Measurements from ENCODE around the gene NEU2.

The NEU2 gene

DNA sequence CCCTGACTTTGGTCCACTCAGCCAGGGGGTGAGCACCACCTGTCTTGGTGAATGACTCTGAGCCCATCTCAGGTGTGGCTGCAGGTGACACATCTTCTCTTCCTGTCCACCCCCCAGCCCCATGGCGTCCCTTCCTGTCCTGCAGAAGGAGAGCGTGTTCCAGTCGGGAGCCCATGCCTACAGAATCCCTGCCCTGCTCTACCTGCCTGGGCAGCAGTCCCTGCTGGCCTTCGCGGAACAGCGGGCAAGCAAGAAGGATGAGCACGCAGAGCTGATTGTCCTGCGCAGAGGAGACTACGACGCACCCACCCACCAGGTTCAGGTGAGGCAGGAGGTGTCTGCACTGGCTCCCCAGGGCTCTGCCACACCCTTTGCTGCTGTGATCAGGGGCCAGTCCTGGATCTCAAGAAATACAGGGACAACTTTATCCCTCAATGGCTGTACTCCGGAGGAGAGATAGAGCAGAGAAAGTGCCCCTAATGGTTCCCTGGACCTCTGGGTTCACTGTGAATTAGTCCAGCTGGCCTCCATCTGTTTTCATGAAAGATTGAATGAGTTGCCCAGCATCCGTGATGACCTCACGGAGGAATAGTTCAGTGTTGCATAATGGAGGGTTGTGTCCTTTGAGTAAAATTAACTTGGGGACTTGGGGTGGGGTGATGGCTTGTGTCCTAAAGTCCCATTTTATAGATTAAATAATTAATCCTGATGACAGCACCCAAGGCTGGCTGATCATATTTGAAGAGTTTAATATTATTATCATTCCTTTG lies at the start of gene NEU2:
TSS of gene NEU2 (plus strand) at position 122 of the 770 bp plus-strand sequence. CDS start at position 122, 0 bp downstream.
- DNase-seq (ENCODE audit: low read depth) = no peak

DNA sequence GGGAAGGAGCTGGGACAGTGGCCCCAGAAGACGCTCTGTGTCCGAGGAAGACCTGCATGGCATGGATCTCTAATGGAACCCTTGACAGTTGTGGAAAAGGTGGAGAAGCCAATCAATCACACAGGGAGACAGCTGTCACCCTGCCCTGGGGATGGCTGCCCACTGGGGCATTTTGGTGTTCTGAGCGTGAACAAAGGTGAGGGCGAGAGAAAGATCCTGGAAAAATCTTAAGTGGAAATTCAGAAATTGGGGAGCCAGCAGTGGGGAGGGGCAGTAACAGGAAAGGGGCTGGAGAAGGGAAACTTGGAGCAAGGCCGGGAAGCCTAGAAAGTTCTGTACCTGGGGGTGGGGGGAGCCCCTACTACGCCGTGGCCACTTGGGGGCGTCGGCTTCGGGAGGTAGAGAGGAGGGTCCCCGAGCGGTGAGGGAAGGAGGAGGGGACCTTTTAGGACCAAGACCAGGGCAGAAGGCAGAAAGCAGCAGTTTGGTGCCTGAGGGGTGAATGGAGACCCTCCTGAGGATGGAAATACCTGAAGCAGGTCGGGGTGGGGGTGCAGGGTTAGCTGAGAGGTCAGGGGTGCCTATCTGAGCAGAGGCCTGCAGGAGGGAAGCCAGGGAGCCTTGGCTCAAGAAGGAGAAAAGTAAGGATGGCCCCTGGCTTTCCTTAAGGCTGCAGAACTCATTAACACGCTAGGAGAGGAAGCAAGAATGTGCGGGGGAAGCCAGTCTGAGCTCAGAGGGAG lies 49.4 kb upstream of the NEU2 start:
- no peak for DNase-seq (ENCODE audit: low read depth)

DNA sequence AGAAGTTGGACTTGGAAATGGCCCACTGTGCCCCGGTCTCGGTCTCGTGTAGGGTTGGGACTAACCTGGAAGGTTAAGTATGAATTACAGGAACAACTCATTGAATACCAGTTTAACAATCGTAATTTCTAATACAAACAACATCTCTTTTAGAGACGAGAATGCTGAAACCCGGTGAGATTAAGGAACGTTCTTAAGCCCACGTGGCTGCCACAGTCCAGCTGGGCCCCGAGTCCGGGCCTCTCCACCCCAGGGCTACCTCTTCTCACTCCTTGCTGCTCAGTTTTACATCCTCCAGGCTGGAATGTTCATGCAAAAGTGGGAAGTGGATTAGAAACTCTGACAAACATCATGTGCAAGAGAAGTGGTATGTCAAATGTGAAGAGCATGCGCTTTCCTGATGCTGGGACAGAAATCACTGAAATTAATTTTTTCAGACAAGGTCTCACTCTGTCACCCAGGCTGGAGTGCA lies 48.8 kb upstream of the NEU2 start:
- no peak for DNase-seq (ENCODE audit: low read depth)

DNA sequence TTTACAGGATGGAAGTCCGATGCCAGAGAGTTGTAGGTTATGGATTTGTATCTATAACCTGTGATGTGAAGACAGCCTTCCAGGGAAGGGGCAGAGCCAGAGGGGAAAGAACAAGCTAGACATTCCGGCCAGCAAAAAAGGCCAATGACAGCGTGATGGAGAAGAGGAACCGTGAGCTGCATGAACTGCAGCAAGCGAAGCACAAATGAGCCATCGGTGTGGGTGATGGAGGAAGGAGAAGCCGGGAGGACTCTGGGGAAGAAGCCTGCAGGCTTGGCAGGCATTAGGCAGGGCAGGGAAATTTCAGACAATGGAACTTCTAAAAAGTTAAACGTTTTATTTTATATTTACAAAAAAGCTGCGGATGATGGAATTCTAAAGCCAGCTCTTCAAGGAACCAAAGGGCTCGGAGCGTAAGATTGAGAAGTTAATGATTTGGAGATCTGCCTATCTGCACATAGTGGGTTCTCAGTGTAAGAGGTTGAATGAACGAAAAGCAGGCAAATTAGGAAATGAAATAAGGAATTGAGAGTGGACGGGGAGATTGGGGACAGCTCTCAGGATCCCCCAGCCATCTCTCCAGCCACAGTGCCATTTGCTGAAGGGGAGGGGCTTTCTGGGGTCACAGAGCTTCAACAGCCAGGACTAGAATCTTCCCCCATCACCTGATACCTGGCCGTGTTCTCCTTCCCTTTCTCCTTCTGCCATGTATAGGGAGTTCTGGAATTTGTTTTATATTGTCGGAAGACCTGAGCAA lies 47.8 kb upstream of the NEU2 start:
- no peak for DNase-seq (ENCODE audit: low read depth)

DNA sequence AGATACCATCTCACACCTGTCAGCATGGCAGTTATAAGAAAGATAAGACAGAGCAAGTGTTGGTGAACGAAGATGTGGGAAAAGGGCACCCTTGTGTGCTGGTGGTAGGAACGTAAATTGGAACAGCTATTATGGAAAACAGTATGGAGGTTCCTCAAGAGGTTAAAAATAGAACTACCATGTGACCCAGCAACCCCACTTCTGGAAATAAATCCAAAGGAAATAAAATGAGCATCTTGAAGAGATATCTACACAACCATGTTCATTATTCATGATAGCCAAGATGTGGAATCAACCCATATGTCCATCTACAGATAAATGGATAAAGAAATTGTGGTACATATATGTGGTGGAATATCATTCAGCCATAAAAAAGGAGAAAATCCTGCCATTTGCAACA lies 46.3 kb upstream of the NEU2 start:
- DNase-seq (ENCODE audit: low read depth) = no peak

DNA sequence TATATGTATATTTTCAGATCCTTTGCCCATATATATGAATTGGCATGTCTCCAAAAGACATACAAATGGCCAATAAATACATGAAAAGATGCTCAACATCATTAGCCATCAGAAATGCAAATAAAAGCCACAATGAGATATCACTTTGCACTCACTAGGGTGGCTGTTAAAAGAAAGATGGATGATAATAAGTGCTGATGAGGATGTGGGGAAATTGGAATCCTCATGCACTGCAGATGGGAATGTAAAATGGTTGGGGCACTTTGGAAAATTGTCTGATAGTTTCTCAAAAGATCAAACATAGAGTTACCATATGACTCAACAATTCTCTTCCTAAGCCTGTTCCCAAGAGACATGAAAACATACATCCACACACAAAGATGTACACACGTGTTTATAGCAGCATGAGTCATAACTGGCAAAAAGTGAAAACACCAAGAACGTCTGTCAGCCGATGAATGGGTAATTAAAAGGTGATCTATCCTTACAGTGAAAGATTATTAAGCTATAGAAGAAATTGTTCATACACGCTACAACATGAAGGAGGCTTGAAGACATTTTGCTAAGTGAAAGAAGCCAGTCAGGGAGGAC lies 39.1 kb upstream of the NEU2 start:
- no peak for DNase-seq (ENCODE audit: low read depth)

DNA sequence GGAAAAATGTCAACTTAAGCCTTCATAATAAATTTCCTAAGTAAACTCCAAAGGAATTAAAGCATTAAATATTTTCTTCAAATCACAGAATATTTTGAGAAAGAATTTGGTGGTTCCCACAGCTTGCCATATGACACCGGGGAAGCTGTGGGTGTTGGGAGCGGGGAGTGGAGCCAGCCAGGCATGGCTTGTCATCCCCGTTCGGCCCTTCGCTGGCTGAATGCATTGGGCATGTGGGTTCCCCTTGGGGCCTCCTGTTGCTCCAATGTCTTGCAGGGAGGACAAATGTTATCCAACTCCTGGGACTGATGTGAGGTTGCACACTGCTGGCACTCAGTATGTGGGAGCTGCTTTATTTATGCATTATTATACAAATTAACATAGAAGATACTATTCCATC lies 38.0 kb upstream of the NEU2 start:
- DNase-seq (ENCODE audit: low read depth) = no peak

DNA sequence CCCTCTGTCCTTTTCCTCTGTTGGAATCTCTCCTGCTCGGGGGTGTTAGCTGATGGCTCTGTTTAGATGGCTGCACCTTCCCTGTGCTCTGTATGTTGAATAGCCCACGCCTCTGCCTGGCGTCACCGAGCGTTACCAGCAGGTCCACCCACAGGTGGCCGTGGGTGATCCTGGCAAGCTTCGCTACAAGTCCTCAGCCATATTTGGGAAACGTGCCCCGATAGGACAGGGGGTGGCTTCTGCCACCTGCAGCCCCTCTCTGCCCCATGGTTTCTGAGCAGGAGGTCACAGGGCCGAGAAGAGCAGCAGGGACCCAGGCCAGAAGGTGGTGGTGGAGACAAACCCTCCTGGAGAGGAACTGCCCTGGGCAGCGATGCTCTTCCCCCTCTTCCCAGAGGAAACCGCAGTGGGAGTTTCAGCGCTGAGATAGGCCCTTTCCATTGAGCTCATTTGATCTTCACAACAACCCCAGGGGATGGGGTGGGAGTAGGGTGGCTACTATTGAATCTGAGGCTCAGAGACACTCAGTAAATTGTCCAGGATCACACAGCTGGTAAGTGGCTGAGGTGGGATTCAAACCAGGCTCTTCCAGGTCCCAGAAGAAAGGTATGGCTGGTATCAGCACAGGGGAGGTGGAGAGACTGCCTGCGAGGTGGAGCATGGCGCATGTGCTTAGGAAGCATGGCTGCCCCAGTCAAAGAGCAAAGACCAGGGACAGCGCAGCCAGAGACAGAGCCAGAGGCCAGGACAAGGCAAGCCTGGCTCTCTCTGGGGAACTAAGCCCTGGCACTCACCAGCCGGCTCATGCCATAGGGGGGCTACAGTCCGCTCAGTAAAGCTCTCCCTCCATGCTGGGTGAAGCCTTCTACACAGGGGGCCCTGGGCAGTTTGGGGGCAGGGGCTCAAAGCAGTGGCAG lies 34.5 kb upstream of the NEU2 start:
- DNase-seq (ENCODE audit: low read depth) = no peak

- DNase-seq (ENCODE audit: low read depth) = no peak
These were observed 33.8 kb upstream of the NEU2 start for GRCh38 chr2:232998666-232998985.

GRCh38 chr2:232999354-232999753 lies 33.1 kb upstream of the NEU2 start:
- DNase-seq (ENCODE audit: low read depth) = no peak

- no peak for DNase-seq (ENCODE audit: low read depth)
These were observed 31.4 kb upstream of the NEU2 start for GRCh38 chr2:233000886-233001750.

- no peak for DNase-seq (ENCODE audit: low read depth)
These were observed 29.4 kb upstream of the NEU2 start for GRCh38 chr2:233002829-233003657.

- no peak for DNase-seq (ENCODE audit: low read depth)
These were observed 28.6 kb upstream of the NEU2 start for GRCh38 chr2:233003658-233004555.

- no peak for DNase-seq (ENCODE audit: low read depth)
These were observed 27.4 kb upstream of the NEU2 start for GRCh38 chr2:233005096-233005495.

DNA sequence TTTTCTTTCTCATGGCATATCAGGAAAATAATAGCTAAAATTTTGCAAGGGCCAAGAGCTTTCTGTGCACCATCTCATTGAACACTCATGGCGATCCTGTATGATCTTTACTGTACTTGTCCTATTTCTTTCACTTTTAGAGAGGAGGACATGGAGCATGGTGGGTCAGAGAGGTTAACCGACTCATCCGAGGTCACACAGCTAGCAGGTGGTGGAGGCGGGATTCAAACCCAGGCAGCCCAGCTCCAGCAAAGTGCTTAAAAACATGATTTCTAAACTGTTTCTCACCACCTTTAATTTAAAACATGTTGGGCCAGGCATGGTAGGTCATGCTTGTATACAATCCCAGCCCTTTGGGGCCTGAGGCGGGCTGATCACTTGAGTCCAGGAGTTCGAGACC lies 25.8 kb upstream of the NEU2 start:
- no peak for DNase-seq (ENCODE audit: low read depth)

DNA sequence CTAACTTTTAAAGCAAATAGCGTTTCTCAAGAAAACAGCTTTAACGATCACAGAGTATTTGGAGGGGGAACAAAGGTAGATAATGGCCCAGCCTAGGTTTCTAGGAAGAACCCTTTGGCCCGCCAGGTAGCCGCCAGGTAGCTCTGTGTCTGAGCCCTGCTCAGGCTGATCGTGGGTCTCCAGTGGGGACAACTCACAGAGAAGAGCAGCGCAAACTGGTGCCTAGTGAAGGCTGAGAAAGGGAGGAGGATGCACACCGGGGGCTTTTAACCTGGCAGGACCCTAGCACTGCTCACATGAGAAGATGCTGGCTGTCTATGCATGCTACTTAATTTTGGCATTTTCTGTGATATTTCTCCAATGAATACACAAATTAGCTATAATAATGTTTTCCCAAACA lies 25.2 kb upstream of the NEU2 start:
- no peak for DNase-seq (ENCODE audit: low read depth)

DNA sequence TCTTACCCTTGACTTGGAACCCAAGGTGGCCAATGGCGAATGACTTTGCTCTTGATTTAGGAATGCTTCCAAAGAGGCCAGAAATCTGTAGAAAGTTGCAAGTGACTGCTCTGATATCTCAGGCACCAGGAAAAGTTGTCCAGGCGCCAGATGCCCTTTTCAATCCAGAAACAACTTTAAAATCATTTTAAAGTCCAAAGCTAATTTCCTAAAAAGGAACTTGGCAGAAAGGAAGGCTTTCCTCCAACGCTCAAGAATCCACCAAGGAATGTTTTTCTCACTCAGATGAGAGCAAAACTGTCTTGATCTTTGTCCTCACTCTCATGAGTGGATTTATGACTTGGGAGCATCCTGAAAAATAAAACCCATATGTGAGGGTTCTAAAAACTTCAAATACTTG lies 24.7 kb upstream of the NEU2 start:
- no peak for DNase-seq (ENCODE audit: low read depth)

GRCh38 chr2:233009661-233010060 lies 22.8 kb upstream of the NEU2 start:
- no peak for DNase-seq (ENCODE audit: low read depth)

All from T-helper 22 cell (primary cell).